ENCODE results near the gene TRMT61B.

- TF ChIP-seq NBN (conservative IDR thresholded peaks at IDR 0.05) (no peak), ZNF180 (CRISPR knock-in tag; IDR thresholded peaks at IDR 0.05; ENCODE audit: borderline replicate concordance, low read depth) (no peak), ARID3A (IDR thresholded peaks at IDR 0.05; ENCODE audit: low read depth, low read length) (no peak)
These were observed 1.5 kb upstream of the TRMT61B start for GRCh38 chr2:28871620-28872019.
